DMS53 (cell line): Measurements from ENCODE around the gene C2orf81.

Source experiments
- DNase-seq: peaks from one replicate; lab custom pipeline; 2025; lab: John Stamatoyannopoulos, UW

C2orf81 gene

GRCh38 chr2:74423231-74424095 lies 2.0 kb upstream of the C2orf81 start:
- no peak for DNase-seq

GRCh38 chr2:74420443-74421103 lies 846 bp downstream of the C2orf81 start:
- peak; percentile 53 for DNase-seq

- no peak for DNase-seq
Observed at GRCh38 chr2:74420006-74420405, 1.4 kb downstream of the C2orf81 start.

- no peak for DNase-seq
Observed at GRCh38 chr2:74419345-74419744, 2.1 kb downstream of the C2orf81 start.

- no peak for DNase-seq
Observed at GRCh38 chr2:74418312-74418711, 3.1 kb downstream of the C2orf81 start.

GRCh38 chr2:74417763-74418162 lies 3.7 kb downstream of the C2orf81 start:
- DNase-seq = no peak

GRCh38 chr2:74417197-74417596 lies 4.2 kb downstream of the C2orf81 start:
- no peak for DNase-seq

- no peak for DNase-seq
Observed at GRCh38 chr2:74416778-74417177, 4.6 kb downstream of the C2orf81 start.

GRCh38 chr2:74415762-74416395 lies 5.5 kb downstream of the C2orf81 start:
- peak; percentile 84 for DNase-seq

GRCh38 chr2:74414881-74415761 lies 6.3 kb downstream of the C2orf81 start:
- peak; percentile 85 for DNase-seq

- DNase-seq = peak; percentile 69
Observed at GRCh38 chr2:74414441-74414840, 7.0 kb downstream of the C2orf81 start.

- DNase-seq = no peak
Observed at GRCh38 chr2:74413001-74413698, 8.3 kb downstream of the C2orf81 start.

GRCh38 chr2:74407682-74408081 lies 13.7 kb downstream of the C2orf81 start:
- no peak for DNase-seq

GRCh38 chr2:74406035-74406434 lies 15.4 kb downstream of the C2orf81 start:
- DNase-seq = peak; percentile 73

GRCh38 chr2:74401891-74402290 lies 19.5 kb downstream of the C2orf81 start:
- DNase-seq = no peak

GRCh38 chr2:74399785-74400184 lies 21.6 kb downstream of the C2orf81 start:
- peak; percentile 63 for DNase-seq

- DNase-seq = no peak
Observed at GRCh38 chr2:74396149-74396548, 25.3 kb downstream of the C2orf81 start.

- no peak for DNase-seq
Observed at GRCh38 chr2:74393525-74393924, 27.9 kb downstream of the C2orf81 start.

- no peak for DNase-seq
Observed at GRCh38 chr2:74392449-74392743, 29.0 kb downstream of the C2orf81 start.

GRCh38 chr2:74391580-74392448 lies 29.6 kb downstream of the C2orf81 start:
- peak; percentile 95 for DNase-seq

- peak; percentile 56 for DNase-seq
Observed at GRCh38 chr2:74391209-74391579, 30.2 kb downstream of the C2orf81 start.
